ENCODE data around the gene LCE2D. TPM values are rescaled to one million over a fixed set of nuclear protein-coding genes. Genes with fewer than 3 reads are reported as not detected.

LCE2D gene
- total RNA-seq, 2 experiments from 2014 or later = not detected

Other genes starting within 250 kb of the LCE2D start
- not detected for gene CRNN, start 249.1 kb upstream of the LCE2D start, total RNA-seq
- gene LCE5A, start 152.6 kb upstream of the LCE2D start, total RNA-seq = not detected
- gene CRCT1, start 148.9 kb upstream of the LCE2D start, total RNA-seq = not detected
- gene LCE3E, start 96.6 kb upstream of the LCE2D start, total RNA-seq = not detected
- not detected for gene LCE3D, start 82.9 kb upstream of the LCE2D start, total RNA-seq
- gene LCE3C, start 63.1 kb upstream of the LCE2D start, total RNA-seq = not detected
- gene LCE3B, start 49.6 kb upstream of the LCE2D start, total RNA-seq = not detected
- not detected for gene LCE3A, start 40.3 kb upstream of the LCE2D start, total RNA-seq
- gene LCE2C, start 11.9 kb downstream of the LCE2D start, total RNA-seq = not detected
- gene LCE2B, start 22.7 kb downstream of the LCE2D start, total RNA-seq = not detected
- gene LCE2A, start 35.0 kb downstream of the LCE2D start, total RNA-seq = not detected
- gene LCE4A, start 44.8 kb downstream of the LCE2D start, total RNA-seq = not detected
- gene KPRP, start 94.6 kb downstream of the LCE2D start, total RNA-seq = not detected
- not detected for gene LCE1F, start 111.8 kb downstream of the LCE2D start, total RNA-seq
- gene LCE1E, start 122.9 kb downstream of the LCE2D start, total RNA-seq = not detected
- gene LCE1D, start 133.3 kb downstream of the LCE2D start, total RNA-seq = not detected
- not detected for gene LCE1C, start 143.3 kb downstream of the LCE2D start, total RNA-seq
- gene LCE1B, start 148.6 kb downstream of the LCE2D start, total RNA-seq = not detected
- gene LCE1A, start 164.1 kb downstream of the LCE2D start, total RNA-seq = not detected
- gene LCE6A, start 179.5 kb downstream of the LCE2D start, total RNA-seq = not detected
- gene LCE7A, start 196.6 kb downstream of the LCE2D start, total RNA-seq = not detected
- gene SMCP, start 214.9 kb downstream of the LCE2D start, total RNA-seq = not detected
- gene IVL, start 245.2 kb downstream of the LCE2D start, total RNA-seq = not detected